HCT116 (cell line): ENCODE measurements around the gene TMEM119. TPM values are rescaled to one million over a fixed set of nuclear protein-coding genes. Genes with fewer than 3 reads are reported as not detected.

ENCODE experiments used
- ATAC-seq: fragments of 200-7000 bp; cut with Tn5 transposase; 2 replicates; pipeline ENCODE4 v1.9.1; 2020; ENCODE audit warnings: mild to moderate bottlenecking, moderate library complexity
- BruUV-seq: library from RNA; stranded (reverse); fragments of 400-500 nt; replicated peaks from 2 replicates; lab custom pipeline; 2021; lab: Mats Ljungman, UMichigan
- CTCF ChIA-PET: fragments of 300-600 bp; sonication (Branson Sonifier 250); formaldehyde crosslinking; loops from one replicate; lab custom pipeline; 2021; ENCODE audit warnings: antibody characterized with exemption; lab: Charles Lee
- POLR2A ChIA-PET: fragments of 300-600, 350-600 bp; sonication (Branson Sonifier 250); formaldehyde crosslinking; loops from one replicate; lab custom pipeline; 2021; ENCODE audit warnings: antibody characterized with exemption; lab: Charles Lee
- RAD21 ChIA-PET, 2 experiments: fragments of 300-600 bp; sonication (Branson Sonifier 250); formaldehyde crosslinking; loops; one replicate each; lab custom pipeline; 2023; ENCODE audit warnings: low total read pairs in 2 of 2; ENCODE audit not compliant: uncharacterized antibody in 2 of 2, unreplicated experiment in 2 of 2, low non-redundant PET in 1 of 2; lab: Charles Lee
- DNase-seq: peaks from one replicate; pipeline ENCODE4 v3.0.0-alpha.2; 2010; ENCODE audit warnings: low read depth, low spot score
- H2AFZ ChIP-seq: fragments of 200-600 bp; shearing (Covaris generic), sonication (generic); 2 replicates; pipeline ENCODE4 v1.6.1; 2017; ENCODE audit warnings: low read depth, mixed run types, mixed read lengths, antibody characterized with exemption, low read length; ENCODE audit not compliant: poor library complexity, severe bottlenecking
- H3K27ac ChIP-seq: 2 replicates; pipeline ENCODE4 v1.5.1; 2012; ENCODE audit warnings: low read depth, low read length
- H3K27me3 ChIP-seq: fragments of 200-600 bp; sonication (generic); 2 replicates; pipeline ENCODE4 v1.6.1; 2016; ENCODE audit warnings: mixed run types, low read length, mixed read lengths; ENCODE audit not compliant: insufficient read depth
- H3K36me3 ChIP-seq, 2 experiments: fragments of 200-500 bp in 1 of 2; fragments of 200-600 bp in 1 of 2; sonication (Bioruptor generic) in 1 of 2; sonication (generic) in 1 of 2; 2 replicates each; pipeline versions ENCODE4 v1.5.1 to v1.6.1; 2014 to 2016; ENCODE audit warnings: low read length in 2 of 2, inconsistent platforms in 1 of 2, mixed read lengths in 1 of 2, mixed run types in 1 of 2; ENCODE audit not compliant: insufficient read depth in 2 of 2, control insufficient read depth in 1 of 2
- H3K4me1 ChIP-seq, 2 experiments: fragments of 200-600 bp in 1 of 2; sonication (generic) in 1 of 2; 2 replicates each; pipeline versions ENCODE4 v1.5.1 to v1.6.1; 2012 to 2017; ENCODE audit warnings: low read length in 2 of 2, inconsistent platforms in 1 of 2, mild to moderate bottlenecking in 1 of 2, mixed read lengths in 1 of 2, mixed run types in 1 of 2, moderate library complexity in 1 of 2; ENCODE audit not compliant: insufficient read depth in 2 of 2, control insufficient read depth in 1 of 2
- H3K4me2 ChIP-seq: fragments of 200-600 bp; sonication (generic); 2 replicates; pipeline ENCODE4 v1.6.1; 2017; ENCODE audit warnings: mixed run types, low read length, mixed read lengths
- H3K4me3 ChIP-seq, 2 experiments: fragments of 200-600 bp in 1 of 2; sonication (generic) in 1 of 2; replicated peaks in 1 of 2; 2 replicates each; pipeline ENCODE4 v1.5.1; 2011 to 2016; ENCODE audit warnings: low read length in 2 of 2, control low read depth in 1 of 2, low read depth in 1 of 2, mild to moderate bottlenecking in 1 of 2, mixed read lengths in 1 of 2, mixed run types in 1 of 2
- H3K79me2 ChIP-seq: fragments of 200-600 bp; sonication (generic); 2 replicates; pipeline ENCODE4 v1.6.1; 2017; ENCODE audit warnings: mild to moderate bottlenecking, mixed run types, low read length, moderate library complexity, mixed read lengths; ENCODE audit not compliant: insufficient read depth
- H3K9ac ChIP-seq: fragments of 200-600 bp; sonication (generic); 2 replicates; pipeline ENCODE4 v1.6.1; 2016; ENCODE audit warnings: low read length, mixed read lengths
- H3K9me2 ChIP-seq: fragments of 200-600 bp; sonication (generic), shearing (Covaris generic); 2 replicates; pipeline ENCODE4 v1.6.1; 2017; ENCODE audit warnings: mixed run types, mild to moderate bottlenecking, moderate library complexity; ENCODE audit not compliant: insufficient read depth
- H3K9me3 ChIP-seq, 2 experiments: fragments of 200-500 bp in 1 of 2; fragments of 200-600 bp in 1 of 2; sonication (Bioruptor generic) in 1 of 2; sonication (generic) in 1 of 2; 2 replicates each; pipeline ENCODE4 v1.6.1; 2014 to 2017; ENCODE audit warnings: low read length in 2 of 2, mixed read lengths in 2 of 2, inconsistent platforms in 1 of 2, low read depth in 1 of 2, mild to moderate bottlenecking in 1 of 2, mixed run types in 1 of 2, moderate library complexity in 1 of 2; ENCODE audit not compliant: control insufficient read depth in 1 of 2, insufficient read depth in 1 of 2
- H4K20me1 ChIP-seq: fragments of 200-600 bp; sonication (generic), shearing (Covaris generic); 2 replicates; pipeline ENCODE4 v1.6.1; 2017; ENCODE audit warnings: mixed run types, mild to moderate bottlenecking, moderate library complexity; ENCODE audit not compliant: insufficient read depth
- CBX3 ChIP-seq: IDR thresholded peaks from 2 replicates; pipeline ENCODE4 v1.6.1; 2012; ENCODE audit warnings: low read depth
- ELF1 ChIP-seq: IDR thresholded peaks from 2 replicates; pipeline ENCODE4 v1.6.1; 2012; ENCODE audit warnings: low read depth, borderline replicate concordance
- EZH2 ChIP-seq: fragments of 200-600 bp; sonication (generic); IDR thresholded peaks from 2 replicates; pipeline ENCODE4 v1.6.1; 2017; ENCODE audit warnings: antibody characterized with exemption, mixed run types
- JUND ChIP-seq: IDR thresholded peaks from 2 replicates; pipeline ENCODE4 v1.6.1; 2012
- POLR2A ChIP-seq: IDR thresholded peaks from 2 replicates; pipeline ENCODE4 v1.7.0; 2011; ENCODE audit warnings: borderline replicate concordance; ENCODE audit not compliant: insufficient read depth, insufficient read length; ENCODE audit errors: extremely low read depth
- POLR2AphosphoS5 ChIP-seq: IDR thresholded peaks from 2 replicates; pipeline ENCODE4 v1.6.1; 2011; ENCODE audit warnings: mild to moderate bottlenecking, low read depth, low read length, moderate library complexity
- SP1 ChIP-seq: IDR thresholded peaks from 2 replicates; pipeline ENCODE4 v1.6.1; 2012; ENCODE audit warnings: low read depth
- SRF ChIP-seq: IDR thresholded peaks from 2 replicates; pipeline ENCODE4 v1.6.1; 2012; ENCODE audit warnings: low read depth
- YY1 ChIP-seq: IDR thresholded peaks from 2 replicates; pipeline ENCODE4 v1.6.1; 2011; ENCODE audit warnings: low read length, low read depth, moderate library complexity, mild to moderate bottlenecking; ENCODE audit not compliant: insufficient replicate concordance; ENCODE audit errors: extremely low read depth
- ZFX ChIP-seq: fragments of 450-650 bp; IDR thresholded peaks from 2 replicates; pipeline ENCODE4 v1.6.1; 2017
- intact Hi-C: fragments of 100-400 bp; cut with micrococcal nuclease; formaldehyde crosslinking; loops from 2 replicates; pipeline ENCODE4 v1.10.0; 2022
- total RNA-seq: library from RNA; stranded (reverse); gene quantifications from one replicate; pipeline ENCODE4 v1.2.1, GENCODE V29; 2021; ENCODE audit not compliant: unreplicated experiment

The TMEM119 gene
- total RNA-seq, 1 experiment from 2014 or later = not detected

DNA sequence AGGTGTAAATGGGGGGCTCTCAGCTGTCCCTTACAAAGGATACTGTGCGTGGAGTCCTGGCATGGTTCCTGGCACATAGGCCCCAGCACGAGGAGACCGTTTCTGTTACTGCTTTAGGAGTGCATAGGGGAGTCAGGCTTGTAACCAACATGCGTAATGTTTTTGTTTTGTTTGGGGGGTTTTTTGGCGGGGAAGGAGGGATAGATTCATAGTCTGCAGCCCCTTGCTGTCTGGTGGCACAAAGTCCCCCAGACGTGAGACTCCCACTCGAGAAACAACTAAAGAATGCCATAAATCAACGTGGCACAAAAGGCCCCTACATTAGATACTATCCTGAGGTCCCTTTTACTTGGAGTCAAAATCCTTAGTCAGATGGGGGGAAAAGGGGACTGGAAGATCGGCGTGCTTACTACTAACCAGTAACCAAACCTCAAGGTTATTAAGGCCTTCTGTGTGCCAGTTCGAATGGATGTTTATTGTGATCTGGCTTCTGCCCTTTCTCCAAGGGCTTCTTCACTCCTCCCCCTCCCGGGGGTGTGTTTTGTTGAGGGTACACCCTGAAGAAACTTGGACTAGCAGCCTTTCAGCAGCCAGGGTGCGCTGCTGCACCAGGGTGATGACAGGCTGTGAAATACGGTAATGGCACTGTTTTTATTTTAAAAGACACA is 34.6 kb downstream of the TMEM119 start (continued):
- TF ChIP-seq EZH2 (no peak), ELF1 (no peak), CBX3 (no peak)
- TF ChIP-seq, all 23 proteins: peak for 4

DNA sequence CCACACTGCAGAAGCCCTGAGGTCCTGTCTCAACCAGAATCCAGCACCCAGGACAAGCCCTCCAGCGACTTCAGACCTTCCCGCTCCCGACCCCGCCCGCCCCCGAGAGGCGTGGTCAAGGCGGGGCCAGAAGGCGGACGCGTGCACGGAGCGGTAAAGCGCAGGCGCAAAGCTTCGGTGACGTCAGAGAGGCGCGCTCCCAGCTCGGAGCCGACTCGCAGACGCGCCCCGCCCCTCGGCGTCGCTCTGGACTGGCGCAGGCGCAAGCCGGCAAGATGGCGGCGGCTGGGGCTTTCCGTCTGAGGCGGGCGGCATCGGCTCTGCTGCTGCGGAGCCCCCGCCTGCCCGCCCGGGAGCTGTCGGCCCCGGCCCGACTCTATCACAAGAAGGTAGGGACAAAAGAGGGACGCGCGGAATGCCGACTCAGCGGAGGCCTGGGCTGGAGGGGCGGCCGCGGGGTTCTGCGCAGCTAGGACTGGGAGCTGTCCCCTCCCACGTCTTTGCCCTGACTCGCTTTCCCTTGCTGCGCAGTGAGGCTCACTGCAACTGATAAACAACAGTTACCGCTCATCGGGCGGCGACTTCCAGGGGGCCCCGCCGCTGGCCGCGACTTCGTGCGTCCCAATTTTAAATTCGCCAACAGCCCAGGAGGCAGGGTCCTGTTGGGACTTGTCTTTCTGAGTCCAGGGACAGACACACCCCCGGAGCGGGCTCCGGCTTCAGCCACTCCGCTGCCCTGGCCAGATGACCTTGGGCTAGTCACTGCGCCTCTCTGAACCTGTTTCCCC is 35.3 kb downstream of the TMEM119 start, which contains the start of gene ISCU:
Gene ISCU, plus strand, starts transcription at position 249 of the 788 bp plus-strand sequence. Its CDS starts 27 bp downstream, at position 276.
- Histone ChIP-seq H2AFZ (no peak within 1 kb of the TSS), H3K4me1 (peaks cover 30 to 49% of the 10 kb centered on the region in 2 experiments), H3K9me3 (no peaks in the 10 kb centered on the region), H3K27ac (peak within 1 kb of the TSS; percentile 76), H3K4me3 (peak within 1 kb of the TSS; percentile 85 to 96), H3K79me2 (peaks cover 58% of the 10 kb centered on the region), H3K27me3 (no peaks in the 10 kb centered on the region), H4K20me1 (no peaks in the 10 kb centered on the region), H3K9me2 (no peaks in the 10 kb centered on the region), H3K9ac (peak within 1 kb of the TSS; percentile 97), H3K36me3 (peaks cover 19 to 30% of the 10 kb centered on the region in 2 experiments), H3K4me2 (peak within 1 kb of the TSS; percentile 93)
- ATAC-seq (peak; percentile 75), DNase-seq (peak; percentile 95)
- intact Hi-C loops = loop anchor here (1.0 to 10.0 kb wide), 7 partner anchors 56 to 825 kb away; partner anchors contain the start of genes ALKBH2 and SSH1
- no peak for TF ChIP-seq ELF1
- no peak for TF ChIP-seq JUND
- TF ChIP-seq YY1 = peak; percentile 94
- peak; percentile 55 for TF ChIP-seq POLR2A
- TF ChIP-seq POLR2AphosphoS5 = peak; percentile 84
- TF ChIP-seq SRF = no peak
- TF ChIP-seq ZFX = peak; percentile 48; the same call in 1 of the 2 replicates
- TF ChIP-seq SP1 = no peak
- no TSS peak for BruUV-seq
- ChIA-PET POLR2A (interaction anchor here (0.8 to 0.9 kb wide), 2 partner anchors 11 to 56 kb away, joined by 3 to 13 read pairs; no protein-coding TSS in a partner anchor), CTCF (interaction anchor here (0.6 to 1.0 kb wide), 5 partner anchors 36 to 823 kb away, joined by 3 to 13 read pairs (median 3); partner anchors contain the start of gene TMEM119), RAD21 (no interaction called here)
